Measurements from ENCODE around the gene PKD1L1.

- TF ChIP-seq CTCF (IDR thresholded peaks at IDR 0.05) = no peak
- no peak for TF ChIP-seq POLR2A (IDR thresholded peaks at IDR 0.05)
- TF ChIP-seq POLR2AphosphoS5 (IDR thresholded peaks at IDR 0.05) = no peak
Measured at GRCh38 chr7:47809387-47809786, 138.9 kb downstream of the PKD1L1 start.

Data from gastroesophageal sphincter (tissue), 3 donors.